NCI-H146 treated with DMSO at 0.1 percent for 48 hours (cell line): Measurements from ENCODE around the gene OSBPL9.
A peak's percentile ranks its signal among the peaks of the same experiment; 100 is the strongest.
"Not testable (repeated sequence)": the region's sequence is repeated elsewhere in the genome, so short reads cannot be mapped to it uniquely, and the experiment has no call there.

Source experiments
- DNase-seq: peaks from one replicate; lab custom pipeline; 2025; ENCODE audit not compliant: unreplicated experiment; lab: John Stamatoyannopoulos, UW

Gene OSBPL9

GRCh38 chr1:51605961-51606723 lies 10.8 kb upstream of the OSBPL9 start:
- no peak for DNase-seq

- DNase-seq: no peak
These were observed 9.2 kb upstream of the OSBPL9 start for GRCh38 chr1:51607681-51608095.

GRCh38 chr1:51610104-51610503 lies 6.8 kb upstream of the OSBPL9 start:
- not testable (repeated sequence) for DNase-seq

GRCh38 chr1:51610637-51611036 lies 6.3 kb upstream of the OSBPL9 start:
- no peak for DNase-seq

- DNase-seq: no peak
These were observed 4.4 kb upstream of the OSBPL9 start for GRCh38 chr1:51612447-51612961.

GRCh38 chr1:51615780-51616291 lies 1.1 kb upstream of the OSBPL9 start:
- no peak for DNase-seq

GRCh38 chr1:51616490-51616889 lies 402 bp upstream of the OSBPL9 start:
- DNase-seq: no peak

- DNase-seq: no peak
These were observed 1.8 kb downstream of the OSBPL9 start for GRCh38 chr1:51618715-51619114.

- no peak for DNase-seq
These were observed 3.6 kb downstream of the OSBPL9 start for GRCh38 chr1:51620470-51620869.

- DNase-seq: no peak
These were observed 4.3 kb downstream of the OSBPL9 start for GRCh38 chr1:51621161-51621560.

GRCh38 chr1:51621841-51622454 lies 5.1 kb downstream of the OSBPL9 start:
- no peak for DNase-seq

GRCh38 chr1:51622455-51622913 lies 5.6 kb downstream of the OSBPL9 start:
- DNase-seq: peak; percentile 23

GRCh38 chr1:51623025-51623424 lies 6.1 kb downstream of the OSBPL9 start:
- DNase-seq: no peak

- no peak for DNase-seq
These were observed 6.6 kb downstream of the OSBPL9 start for GRCh38 chr1:51623450-51623849.

GRCh38 chr1:51624855-51625254 lies 8.0 kb downstream of the OSBPL9 start:
- DNase-seq: no peak

GRCh38 chr1:51627672-51628071 lies 10.8 kb downstream of the OSBPL9 start:
- DNase-seq: no peak

- DNase-seq: no peak
These were observed 12.1 kb downstream of the OSBPL9 start for GRCh38 chr1:51628715-51629590.

- no peak for DNase-seq
These were observed 13.0 kb downstream of the OSBPL9 start for GRCh38 chr1:51629918-51630317.

GRCh38 chr1:51630393-51630792 lies 13.5 kb downstream of the OSBPL9 start:
- DNase-seq: no peak

- no peak for DNase-seq
These were observed 14.0 kb downstream of the OSBPL9 start for GRCh38 chr1:51630922-51631321.

- DNase-seq: no peak
These were observed 14.9 kb downstream of the OSBPL9 start for GRCh38 chr1:51631747-51632146.
